ENCODE data around the gene CNTN4. TPM values are rescaled to one million over a fixed set of nuclear protein-coding genes. Genes with fewer than 3 reads are reported as not detected.

The CNTN4 gene
- total RNA-seq, 1 donor from 2014 or later, result 5.2 TPM

- H3K9ac ChIP-seq, result no peak overlapping the region
- H3K4me2 ChIP-seq, result no peak overlapping the region
- no peak overlapping the region for H3K27ac ChIP-seq
- no peaks in the 10 kb centered on the region for H3K9me3 ChIP-seq (ENCODE audit: low read depth)
- H3F3A ChIP-seq (ENCODE audit: low read depth), result no peaks in the 10 kb centered on the region
- Mint-ChIP-seq H3K4me1 (peaks cover 2% of the 10 kb centered on the region), H3K27me3 (ENCODE audit: insufficient read depth, low read depth) (peaks cover 2% of the 10 kb centered on the region), H3K36me3 (no peaks in the 10 kb centered on the region), H3K4me3 (no peak overlapping the region), H3K27ac (no peak overlapping the region), H3K9me3 (no peaks in the 10 kb centered on the region)
- no peaks in the 10 kb centered on the region for H3K36me3 ChIP-seq
- no peak for DNase-seq (ENCODE audit: low spot score)
- no peak overlapping the region for H2AFZ ChIP-seq (replicated peaks)
- no peaks in the 10 kb centered on the region for H3K4me1 ChIP-seq
- no peak for TF ChIP-seq CTCF (IDR thresholded peaks at IDR 0.05)
- TF ChIP-seq EZH2phosphoT487 (IDR thresholded peaks at IDR 0.05), result no peak
- no peak for TF ChIP-seq EZH2 (IDR thresholded peaks at IDR 0.05)
- H3K79me2 ChIP-seq (ENCODE audit: low read depth), result no peaks in the 10 kb centered on the region
- no peaks in the 10 kb centered on the region for H4K20me1 ChIP-seq (ENCODE audit: low read depth)
- no peaks in the 10 kb centered on the region for H3K27me3 ChIP-seq
- H3K4me3 ChIP-seq, result no peak overlapping the region
Observed at GRCh38 chr3:2888592-2888991, 789.9 kb downstream of the CNTN4 start.

- H3K36me3 Mint-ChIP-seq, result no peaks in the 10 kb centered on the region
- no peak for DNase-seq (ENCODE audit: low spot score)
- Histone ChIP-seq H4K20me1 (ENCODE audit: low read depth) (no peaks in the 10 kb centered on the region), H3K9ac (no peak overlapping the region), H3K4me3 (no peak overlapping the region), H2AFZ (replicated peaks) (no peak overlapping the region), H3F3A (ENCODE audit: low read depth) (no peaks in the 10 kb centered on the region), H3K27ac (no peak overlapping the region), H3K4me1 (no peaks in the 10 kb centered on the region), H3K4me2 (no peak overlapping the region), H3K9me3 (ENCODE audit: low read depth) (no peaks in the 10 kb centered on the region), H3K27me3 (no peaks in the 10 kb centered on the region), H3K79me2 (ENCODE audit: low read depth) (no peaks in the 10 kb centered on the region), H3K36me3 (no peaks in the 10 kb centered on the region)
- no peaks in the 10 kb centered on the region for H3K9me3 Mint-ChIP-seq
- no peak overlapping the region for H3K4me3 Mint-ChIP-seq
- no peak overlapping the region for H3K27ac Mint-ChIP-seq
- peaks cover 2% of the 10 kb centered on the region for H3K27me3 Mint-ChIP-seq (ENCODE audit: insufficient read depth, low read depth)
- no peak for TF ChIP-seq CTCF (IDR thresholded peaks at IDR 0.05)
- no peak for TF ChIP-seq EZH2phosphoT487 (IDR thresholded peaks at IDR 0.05)
- no peak for TF ChIP-seq EZH2 (IDR thresholded peaks at IDR 0.05)
- H3K4me1 Mint-ChIP-seq, result no peaks in the 10 kb centered on the region
Observed at GRCh38 chr3:2889736-2890135, 791.1 kb downstream of the CNTN4 start.

DNA sequence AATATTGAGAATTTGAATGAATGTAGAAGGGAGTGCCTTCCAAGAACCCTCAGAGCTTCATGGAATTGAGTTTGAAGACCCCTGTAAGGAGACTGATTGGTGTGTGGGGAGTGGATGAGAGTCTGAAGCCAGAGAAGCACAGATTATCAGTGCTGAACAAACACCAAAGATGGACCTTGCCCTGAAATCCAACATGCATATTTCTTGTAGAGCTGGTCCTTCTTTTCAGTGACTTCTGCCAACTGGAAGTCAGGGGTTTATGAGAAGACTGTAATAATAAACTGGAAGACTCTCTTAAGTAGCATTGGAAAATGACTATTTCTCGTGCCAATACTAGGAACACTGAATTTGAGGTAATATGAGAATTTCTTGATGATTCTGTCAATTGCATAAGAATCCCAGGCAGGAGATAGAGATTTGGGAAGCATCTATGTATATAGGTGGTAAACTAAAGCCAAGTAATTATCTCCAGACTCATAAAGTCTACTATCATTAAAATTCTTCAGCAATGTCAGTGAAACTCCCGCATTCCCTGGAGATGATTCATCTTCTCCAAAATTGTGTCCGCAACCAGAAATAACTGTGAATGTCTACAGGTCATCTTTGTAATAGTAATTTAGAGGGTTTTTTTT, 797.8 kb downstream of the CNTN4 start:
- Mint-ChIP-seq H3K27me3 (ENCODE audit: insufficient read depth, low read depth) (peaks cover 1% of the 10 kb centered on the region), H3K36me3 (no peaks in the 10 kb centered on the region), H3K4me3 (no peak overlapping the region), H3K4me1 (peaks cover 22% of the 10 kb centered on the region), H3K27ac (no peak overlapping the region), H3K9me3 (no peaks in the 10 kb centered on the region)
- H3K4me3 ChIP-seq, result no peak overlapping the region
- H2AFZ ChIP-seq (replicated peaks), result no peak overlapping the region
- no peak overlapping the region for H3K27ac ChIP-seq
- H3K36me3 ChIP-seq, result no peaks in the 10 kb centered on the region
- H3K4me1 ChIP-seq, result no peaks in the 10 kb centered on the region
- H3K9ac ChIP-seq, result no peak overlapping the region
- no peaks in the 10 kb centered on the region for H3K9me3 ChIP-seq (ENCODE audit: low read depth)
- no peaks in the 10 kb centered on the region for H3K79me2 ChIP-seq (ENCODE audit: low read depth)
- H4K20me1 ChIP-seq (ENCODE audit: low read depth), result no peaks in the 10 kb centered on the region
- H3F3A ChIP-seq (ENCODE audit: low read depth), result no peaks in the 10 kb centered on the region
- TF ChIP-seq EZH2 (IDR thresholded peaks at IDR 0.05), result no peak
- no peak for TF ChIP-seq EZH2phosphoT487 (IDR thresholded peaks at IDR 0.05)
- TF ChIP-seq CTCF (IDR thresholded peaks at IDR 0.05), result no peak
- H3K4me2 ChIP-seq, result no peak overlapping the region
- DNase-seq (ENCODE audit: low spot score), result no peak
- no peaks in the 10 kb centered on the region for H3K27me3 ChIP-seq
